OCI-LY7 (cell line): ENCODE measurements around the gene PCDHGB5. TPM values are rescaled to one million over a fixed set of nuclear protein-coding genes. Genes with fewer than 3 reads are reported as not detected.

Experiments used
- BruUV-seq: library from RNA; stranded (reverse); fragments of 400-500 nt; replicated peaks from 2 replicates; lab custom pipeline; 2021; lab: Mats Ljungman, UMichigan
- CTCF ChIA-PET: fragments of 300-600 bp; sonication (Branson Sonifier 250); formaldehyde crosslinking; loops from one replicate; lab custom pipeline; 2022; ENCODE audit warnings: antibody characterized with exemption; ENCODE audit not compliant: unreplicated experiment; lab: Charles Lee
- POLR2A ChIA-PET: fragments of 300-600 bp; sonication (Branson Sonifier 250); formaldehyde crosslinking; loops from one replicate; lab custom pipeline; 2022; ENCODE audit warnings: antibody characterized with exemption; lab: Charles Lee
- DNase-seq: peaks from one replicate; pipeline ENCODE4 v3.0.0-alpha.2; 2015; ENCODE audit warnings: low spot score
- H2AFZ ChIP-seq: fragments of 200-600 bp; sonication (generic), shearing (Covaris generic); 2 replicates; pipeline ENCODE4 v1.6.1; 2014; ENCODE audit warnings: mild to moderate bottlenecking, antibody characterized with exemption, low read length, moderate library complexity
- H3K27ac ChIP-seq: fragments of 200-600 bp; sonication (generic); 2 replicates; pipeline ENCODE4 v1.5.1; 2014; ENCODE audit warnings: mixed run types, low read depth, mild to moderate bottlenecking, moderate library complexity, low read length, inconsistent platforms; ENCODE audit not compliant: poor library complexity, severe bottlenecking
- H3K36me3 ChIP-seq: fragments of 200-600 bp; sonication (generic); 2 replicates; pipeline ENCODE4 v1.6.1; 2014; ENCODE audit warnings: mild to moderate bottlenecking, antibody characterized with exemption, low read length, moderate library complexity, mixed read lengths; ENCODE audit not compliant: insufficient read depth
- H3K4me1 ChIP-seq: fragments of 200-600 bp; sonication (generic); 2 replicates; pipeline ENCODE4 v1.5.1; 2014; ENCODE audit warnings: mild to moderate bottlenecking, low read length; ENCODE audit not compliant: insufficient read depth, poor library complexity, severe bottlenecking
- H3K4me2 ChIP-seq: fragments of 200-600 bp; sonication (generic); 2 replicates; pipeline ENCODE4 v1.6.1; 2014; ENCODE audit warnings: mild to moderate bottlenecking, low read length
- H3K4me3 ChIP-seq: fragments of 200-600 bp; sonication (generic); 2 replicates; pipeline ENCODE4 v1.5.1; 2014; ENCODE audit warnings: mild to moderate bottlenecking, low read depth, low read length; ENCODE audit not compliant: poor library complexity, severe bottlenecking
- H3K79me2 ChIP-seq: fragments of 200-600 bp; sonication (generic); 2 replicates; pipeline ENCODE4 v1.6.1; 2016; ENCODE audit warnings: low read depth, mild to moderate bottlenecking, low read length, moderate library complexity, mixed read lengths; ENCODE audit not compliant: insufficient read depth
- H3K9me2 ChIP-seq: fragments of 200-600 bp; sonication (generic); 2 replicates; pipeline ENCODE4 v1.6.1; 2016; ENCODE audit warnings: mild to moderate bottlenecking, low read length, mixed read lengths; ENCODE audit not compliant: insufficient read depth
- H3K9me3 ChIP-seq: fragments of 200-600 bp; sonication (generic); 2 replicates; pipeline ENCODE4 v1.6.1; 2014; ENCODE audit warnings: mild to moderate bottlenecking, mixed run types, low read length, mixed read lengths
- H4K20me1 ChIP-seq: fragments of 200-600 bp; sonication (generic); 2 replicates; pipeline ENCODE4 v1.6.1; 2014; ENCODE audit warnings: mild to moderate bottlenecking, antibody characterized with exemption, low read length, moderate library complexity, mixed read lengths; ENCODE audit not compliant: insufficient read depth
- EZH2phosphoT487 ChIP-seq: fragments of 200-600 bp; sonication (generic); IDR thresholded peaks from 2 replicates; pipeline ENCODE4 v1.6.1; 2018; ENCODE audit warnings: low read depth, borderline replicate concordance, mild to moderate bottlenecking, mixed run types, antibody characterized with exemption, low read length, moderate library complexity, mixed read lengths
- intact Hi-C: fragments of 100-400 bp; cut with micrococcal nuclease; formaldehyde crosslinking; loops from one replicate; pipeline ENCODE4 v1.10.0; 2022; ENCODE audit not compliant: unreplicated experiment
- total RNA-seq, 2 experiments: library from RNA; depleted of rRNA in 1 of 2; stranded (reverse); fragments of >200 nt in 1 of 2; shearing (Covaris generic) in 1 of 2; gene quantifications; 2 replicates each; pipeline ENCODE4 v1.2.3, GENCODE V29; 2014 to 2022
- TF ChIP-seq, protein P1 (sequence below): fragments of 200-600 bp; sonication (generic); conservative IDR thresholded peaks from 2 replicates; pipeline ENCODE4 v1.5.1; 2014; ENCODE audit warnings: mild to moderate bottlenecking, antibody characterized with exemption, low read length, moderate library complexity, mixed read lengths

PCDHGB5 gene
- total RNA-seq, 2 experiments from 2014 or later = 5.1 to 8.6 TPM

DNA sequence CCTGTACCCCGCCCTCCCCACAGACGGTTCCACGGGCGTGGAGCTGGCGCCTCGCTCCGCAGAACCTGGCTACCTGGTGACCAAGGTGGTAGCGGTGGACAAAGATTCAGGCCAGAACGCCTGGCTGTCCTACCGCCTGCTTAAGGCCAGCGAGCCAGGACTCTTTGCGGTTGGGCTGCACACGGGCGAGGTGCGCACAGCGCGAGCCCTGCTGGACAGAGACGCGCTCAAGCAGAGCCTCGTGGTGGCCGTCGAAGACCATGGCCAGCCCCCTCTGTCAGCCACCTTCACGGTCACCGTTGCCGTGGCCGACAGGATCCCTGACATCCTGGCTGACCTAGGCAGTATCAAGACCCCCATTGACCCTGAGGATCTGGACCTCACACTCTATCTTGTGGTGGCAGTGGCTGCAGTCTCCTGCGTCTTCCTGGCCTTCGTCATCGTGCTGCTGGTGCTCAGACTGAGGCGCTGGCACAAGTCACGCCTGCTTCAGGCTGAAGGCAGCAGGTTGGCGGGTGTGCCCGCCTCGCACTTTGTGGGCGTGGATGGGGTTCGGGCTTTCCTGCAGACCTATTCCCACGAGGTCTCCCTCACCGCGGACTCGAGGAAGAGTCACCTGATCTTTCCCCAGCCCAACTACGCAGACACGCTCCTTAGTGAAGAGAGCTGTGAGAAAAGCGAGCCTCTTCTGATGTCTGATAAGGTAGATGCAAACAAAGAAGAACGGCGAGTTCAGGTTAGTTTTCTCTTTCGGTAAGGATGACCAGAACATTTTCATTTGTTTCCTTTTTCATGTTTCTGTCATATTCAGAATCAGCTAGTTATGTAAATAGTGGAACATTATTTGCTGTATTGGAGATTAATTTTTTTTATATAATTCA, 31.5 kb upstream of the PCDHGB5 start:
- Histone ChIP-seq H3K9me2 (no peaks in the 10 kb centered on the region), H3K9me3 (no peaks in the 10 kb centered on the region; the same call in 1 of the 2 replicates), H2AFZ (no peak overlapping the region), H3K27ac (no peak overlapping the region), H3K4me2 (no peak overlapping the region), H3K79me2 (peaks cover 17% of the 10 kb centered on the region; the same call in 1 of the 2 replicates), H3K36me3 (peaks cover 24% of the 10 kb centered on the region), H3K4me3 (no peak overlapping the region), H3K4me1 (peaks cover 35% of the 10 kb centered on the region), H4K20me1 (no peaks in the 10 kb centered on the region)
- CTCF ChIA-PET = no interaction called here
- no peak for DNase-seq
- no peak for TF ChIP-seq EZH2phosphoT487
- TF ChIP-seq, protein P1, sequence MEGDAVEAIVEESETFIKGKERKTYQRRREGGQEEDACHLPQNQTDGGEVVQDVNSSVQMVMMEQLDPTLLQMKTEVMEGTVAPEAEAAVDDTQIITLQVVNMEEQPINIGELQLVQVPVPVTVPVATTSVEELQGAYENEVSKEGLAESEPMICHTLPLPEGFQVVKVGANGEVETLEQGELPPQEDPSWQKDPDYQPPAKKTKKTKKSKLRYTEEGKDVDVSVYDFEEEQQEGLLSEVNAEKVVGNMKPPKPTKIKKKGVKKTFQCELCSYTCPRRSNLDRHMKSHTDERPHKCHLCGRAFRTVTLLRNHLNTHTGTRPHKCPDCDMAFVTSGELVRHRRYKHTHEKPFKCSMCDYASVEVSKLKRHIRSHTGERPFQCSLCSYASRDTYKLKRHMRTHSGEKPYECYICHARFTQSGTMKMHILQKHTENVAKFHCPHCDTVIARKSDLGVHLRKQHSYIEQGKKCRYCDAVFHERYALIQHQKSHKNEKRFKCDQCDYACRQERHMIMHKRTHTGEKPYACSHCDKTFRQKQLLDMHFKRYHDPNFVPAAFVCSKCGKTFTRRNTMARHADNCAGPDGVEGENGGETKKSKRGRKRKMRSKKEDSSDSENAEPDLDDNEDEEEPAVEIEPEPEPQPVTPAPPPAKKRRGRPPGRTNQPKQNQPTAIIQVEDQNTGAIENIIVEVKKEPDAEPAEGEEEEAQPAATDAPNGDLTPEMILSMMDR = no peak
- no TSS peak for BruUV-seq
- POLR2A ChIA-PET = interaction anchor here (0.7 kb wide), 1 partner anchor 141 kb away, joined by 3 read pairs; no protein-coding TSS in a partner anchor
- intact Hi-C loops = no loop called here

DNA sequence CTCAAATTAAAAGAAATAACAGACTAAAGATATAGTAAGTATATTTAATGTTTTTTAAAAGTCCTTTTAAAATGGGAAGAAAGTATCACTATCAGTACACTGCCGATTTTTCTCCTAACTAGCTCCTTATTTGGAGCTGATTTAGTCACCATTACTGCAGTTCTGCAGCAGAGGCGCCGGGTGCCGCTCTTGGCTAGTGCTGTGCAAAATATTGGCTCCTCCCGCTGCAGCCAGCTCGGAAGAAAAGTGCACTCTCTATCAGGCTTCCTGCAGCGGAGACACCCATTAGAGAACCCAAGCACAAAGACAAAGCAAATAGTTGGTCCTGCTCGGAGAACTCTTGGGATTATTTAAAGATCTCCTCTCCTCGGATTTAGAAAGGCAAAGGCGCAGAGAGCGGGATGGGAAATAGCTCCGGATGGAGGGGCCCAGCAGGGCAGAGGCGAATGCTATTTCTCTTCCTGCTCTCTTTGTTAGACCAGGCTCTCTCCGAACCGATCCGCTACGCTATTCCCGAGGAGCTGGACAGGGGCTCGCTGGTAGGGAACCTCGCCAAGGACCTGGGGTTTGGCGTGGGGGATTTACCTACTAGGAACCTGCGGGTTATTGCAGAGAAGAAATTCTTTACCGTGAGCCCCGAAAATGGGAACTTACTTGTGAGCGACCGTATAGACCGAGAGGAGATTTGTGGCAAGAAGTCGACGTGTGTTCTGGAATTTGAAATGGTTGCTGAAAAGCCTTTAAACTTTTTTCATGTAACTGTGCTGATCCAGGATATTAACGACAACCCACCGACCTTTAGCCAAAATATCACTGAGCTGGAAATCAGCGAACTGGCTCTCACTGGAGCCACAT, 27.5 kb upstream of the PCDHGB5 start, which contains the start of gene PCDHGB3:
Gene PCDHGB3 (plus strand): TSS at position 249 of the 855 bp plus-strand sequence. CDS start 153 bp downstream, at position 402.
- ChIA-PET POLR2A (interaction anchor here (0.5 to 1.6 kb wide), 12 partner anchors 11 to 685 kb away, joined by 3 to 7 read pairs (median 3); partner anchors contain the start of genes PCDHB15 and PCDHGB5), CTCF (interaction anchor here (0.6 to 1.5 kb wide), 10 partner anchors 10 to 194 kb away, joined by 3 to 5 read pairs (median 4); partner anchors contain the start of genes PCDHGA10, PCDHGA11 and PCDHGB2)
- DNase-seq = peak; percentile 61
- no peaks in the 10 kb centered on the region for H3K9me2 ChIP-seq
- intact Hi-C loops = loop anchor here (5.0 kb wide), 1 partner anchor 187 kb away; no protein-coding TSS in a partner anchor
- TF ChIP-seq EZH2phosphoT487 = no peak
- TF ChIP-seq, protein P1 = peak; percentile 72
- peak within 1 kb of the TSS; percentile 73 for H2AFZ ChIP-seq
- peak within 1 kb of the TSS; percentile 55 for H3K4me2 ChIP-seq
- H3K9me3 ChIP-seq = no peaks in the 10 kb centered on the region
- no peak within 1 kb of the TSS for H3K27ac ChIP-seq
- H3K79me2 ChIP-seq = no peaks in the 10 kb centered on the region
- BruUV-seq = no TSS peak
- peaks cover 12% of the 10 kb centered on the region for H3K4me1 ChIP-seq
- H3K36me3 ChIP-seq = peaks cover 17% of the 10 kb centered on the region
- H3K4me3 ChIP-seq = peak within 1 kb of the TSS; percentile 34
- H4K20me1 ChIP-seq = no peaks in the 10 kb centered on the region
